ENCODE results near the gene ST6GALNAC4.

DNA sequence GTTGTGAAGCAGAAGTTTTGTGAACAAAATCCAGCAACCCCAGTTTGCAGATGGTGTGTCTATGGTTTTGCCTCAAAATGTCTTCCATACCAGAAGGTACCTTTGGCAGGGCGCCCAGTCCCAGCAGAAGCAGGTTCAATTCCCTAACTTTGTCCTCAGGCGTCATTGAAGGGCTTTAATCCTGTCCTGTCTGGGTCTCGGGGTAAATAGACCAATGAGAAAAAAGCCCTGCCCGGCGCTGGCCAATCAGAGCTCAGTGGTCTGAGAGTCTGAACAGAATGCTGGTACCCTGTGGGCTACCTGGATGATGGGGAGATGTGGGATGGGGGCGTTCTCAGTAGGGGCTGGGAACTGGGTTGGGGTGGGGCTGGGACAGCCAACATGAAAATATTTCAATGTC lies 6.2 kb upstream of the ST6GALNAC4 start:
- TF ChIP-seq, protein P1, sequence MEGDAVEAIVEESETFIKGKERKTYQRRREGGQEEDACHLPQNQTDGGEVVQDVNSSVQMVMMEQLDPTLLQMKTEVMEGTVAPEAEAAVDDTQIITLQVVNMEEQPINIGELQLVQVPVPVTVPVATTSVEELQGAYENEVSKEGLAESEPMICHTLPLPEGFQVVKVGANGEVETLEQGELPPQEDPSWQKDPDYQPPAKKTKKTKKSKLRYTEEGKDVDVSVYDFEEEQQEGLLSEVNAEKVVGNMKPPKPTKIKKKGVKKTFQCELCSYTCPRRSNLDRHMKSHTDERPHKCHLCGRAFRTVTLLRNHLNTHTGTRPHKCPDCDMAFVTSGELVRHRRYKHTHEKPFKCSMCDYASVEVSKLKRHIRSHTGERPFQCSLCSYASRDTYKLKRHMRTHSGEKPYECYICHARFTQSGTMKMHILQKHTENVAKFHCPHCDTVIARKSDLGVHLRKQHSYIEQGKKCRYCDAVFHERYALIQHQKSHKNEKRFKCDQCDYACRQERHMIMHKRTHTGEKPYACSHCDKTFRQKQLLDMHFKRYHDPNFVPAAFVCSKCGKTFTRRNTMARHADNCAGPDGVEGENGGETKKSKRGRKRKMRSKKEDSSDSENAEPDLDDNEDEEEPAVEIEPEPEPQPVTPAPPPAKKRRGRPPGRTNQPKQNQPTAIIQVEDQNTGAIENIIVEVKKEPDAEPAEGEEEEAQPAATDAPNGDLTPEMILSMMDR (IDR thresholded peaks at IDR 0.05) = no peak
- no peak for TF ChIP-seq POLR2A (IDR thresholded peaks at IDR 0.05)
